Omental fat pad (tissue), 4 donors: ENCODE results near the gene TAPBPL. TPM values are rescaled to one million over a fixed set of nuclear protein-coding genes. Genes with fewer than 3 reads are reported as not detected.

Source experiments
- ATAC-seq: fragments of 150-250 bp; one replicate; pipeline ENCODE4 v1.9.1; 2016; ENCODE audit warnings: mild to moderate bottlenecking, moderate library complexity; ENCODE audit not compliant: low FRiP score
- DNase-seq: peaks from one replicate; pipeline ENCODE4 v3.0.0-alpha.2; 2019; ENCODE audit warnings: low spot score
- total RNA-seq, 4 donors: library from RNA; depleted of rRNA; stranded (reverse); fragments of >200 nt; gene quantifications; one replicate each; pipeline ENCODE4 v1.1.0, GENCODE V29; 2016
- TF ChIP-seq, protein P1 (sequence below), 3 donors: fragments of 450-650 bp; IDR thresholded peaks; one replicate each; pipeline ENCODE4 v1.5.1; 2016 to 2017; ENCODE audit warnings: antibody characterized with exemption in 3 of 3, mild to moderate bottlenecking in 3 of 3, moderate library complexity in 2 of 3

The TAPBPL gene
- total RNA-seq, 4 donors from 2014 or later, result 16.3 to 26.0 (median 18.5) TPM

DNA sequence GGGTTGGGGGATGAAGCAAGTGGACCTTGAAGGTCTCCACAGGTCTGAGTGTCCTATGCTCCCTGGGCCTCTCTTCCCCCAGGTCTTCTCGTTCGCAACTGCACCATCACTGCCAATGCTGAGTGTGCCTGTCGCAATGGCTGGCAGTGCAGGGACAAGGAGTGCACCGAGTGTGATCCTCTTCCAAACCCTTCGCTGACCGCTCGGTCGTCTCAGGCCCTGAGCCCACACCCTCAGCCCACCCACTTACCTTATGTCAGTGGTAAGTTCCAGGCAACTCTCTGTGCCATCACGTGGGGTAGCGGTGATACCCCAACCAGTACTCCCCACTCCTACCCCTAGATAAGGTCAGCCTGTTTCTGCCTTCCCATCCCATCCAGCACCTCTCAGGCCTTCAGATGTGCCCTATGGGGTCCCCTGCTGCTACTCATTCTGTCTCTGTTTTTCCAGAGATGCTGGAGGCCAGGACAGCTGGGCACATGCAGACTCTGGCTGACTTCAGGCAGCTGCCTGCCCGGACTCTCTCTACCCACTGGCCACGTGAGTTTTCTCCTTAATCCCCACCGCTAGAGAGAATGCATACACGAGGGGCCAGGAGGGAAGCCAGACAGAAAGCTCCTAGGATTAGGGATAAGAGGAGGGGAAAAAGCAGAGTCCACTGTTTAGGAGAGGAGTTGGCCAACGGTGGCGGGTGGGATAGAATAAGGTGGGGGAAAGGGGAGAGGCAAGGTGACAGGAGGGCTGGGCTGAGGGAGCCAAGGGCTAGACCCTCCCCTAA is 1.6 kb upstream of the TAPBPL start:
- TF ChIP-seq, protein P1, sequence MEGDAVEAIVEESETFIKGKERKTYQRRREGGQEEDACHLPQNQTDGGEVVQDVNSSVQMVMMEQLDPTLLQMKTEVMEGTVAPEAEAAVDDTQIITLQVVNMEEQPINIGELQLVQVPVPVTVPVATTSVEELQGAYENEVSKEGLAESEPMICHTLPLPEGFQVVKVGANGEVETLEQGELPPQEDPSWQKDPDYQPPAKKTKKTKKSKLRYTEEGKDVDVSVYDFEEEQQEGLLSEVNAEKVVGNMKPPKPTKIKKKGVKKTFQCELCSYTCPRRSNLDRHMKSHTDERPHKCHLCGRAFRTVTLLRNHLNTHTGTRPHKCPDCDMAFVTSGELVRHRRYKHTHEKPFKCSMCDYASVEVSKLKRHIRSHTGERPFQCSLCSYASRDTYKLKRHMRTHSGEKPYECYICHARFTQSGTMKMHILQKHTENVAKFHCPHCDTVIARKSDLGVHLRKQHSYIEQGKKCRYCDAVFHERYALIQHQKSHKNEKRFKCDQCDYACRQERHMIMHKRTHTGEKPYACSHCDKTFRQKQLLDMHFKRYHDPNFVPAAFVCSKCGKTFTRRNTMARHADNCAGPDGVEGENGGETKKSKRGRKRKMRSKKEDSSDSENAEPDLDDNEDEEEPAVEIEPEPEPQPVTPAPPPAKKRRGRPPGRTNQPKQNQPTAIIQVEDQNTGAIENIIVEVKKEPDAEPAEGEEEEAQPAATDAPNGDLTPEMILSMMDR (IDR thresholded peaks at IDR 0.05), result no peak
- DNase-seq (peak; percentile 22), ATAC-seq (no peak)

DNA sequence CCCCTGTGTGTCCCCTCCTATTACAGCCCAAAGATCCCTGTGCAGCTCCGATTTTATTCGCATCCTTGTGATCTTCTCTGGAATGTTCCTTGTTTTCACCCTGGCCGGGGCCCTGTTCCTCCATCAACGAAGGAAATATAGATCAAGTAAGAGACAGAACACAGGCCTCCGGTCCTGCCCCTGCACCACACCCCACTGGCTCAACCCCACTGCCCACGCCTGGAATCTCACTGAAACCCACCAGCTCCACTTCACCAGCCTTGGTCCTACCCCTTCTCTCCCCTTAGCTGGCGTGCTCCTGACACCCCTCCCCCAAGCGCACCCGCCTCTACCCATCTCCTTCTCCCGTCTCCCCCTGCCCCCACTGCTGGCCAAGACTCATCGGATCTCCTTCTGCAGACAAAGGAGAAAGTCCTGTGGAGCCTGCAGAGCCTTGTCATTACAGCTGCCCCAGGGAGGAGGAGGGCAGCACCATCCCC is 934 bp upstream of the TAPBPL start:
- TF ChIP-seq, protein P1 (IDR thresholded peaks at IDR 0.05), result no peak
- no peak for DNase-seq
- peak; percentile 31 for ATAC-seq

DNA sequence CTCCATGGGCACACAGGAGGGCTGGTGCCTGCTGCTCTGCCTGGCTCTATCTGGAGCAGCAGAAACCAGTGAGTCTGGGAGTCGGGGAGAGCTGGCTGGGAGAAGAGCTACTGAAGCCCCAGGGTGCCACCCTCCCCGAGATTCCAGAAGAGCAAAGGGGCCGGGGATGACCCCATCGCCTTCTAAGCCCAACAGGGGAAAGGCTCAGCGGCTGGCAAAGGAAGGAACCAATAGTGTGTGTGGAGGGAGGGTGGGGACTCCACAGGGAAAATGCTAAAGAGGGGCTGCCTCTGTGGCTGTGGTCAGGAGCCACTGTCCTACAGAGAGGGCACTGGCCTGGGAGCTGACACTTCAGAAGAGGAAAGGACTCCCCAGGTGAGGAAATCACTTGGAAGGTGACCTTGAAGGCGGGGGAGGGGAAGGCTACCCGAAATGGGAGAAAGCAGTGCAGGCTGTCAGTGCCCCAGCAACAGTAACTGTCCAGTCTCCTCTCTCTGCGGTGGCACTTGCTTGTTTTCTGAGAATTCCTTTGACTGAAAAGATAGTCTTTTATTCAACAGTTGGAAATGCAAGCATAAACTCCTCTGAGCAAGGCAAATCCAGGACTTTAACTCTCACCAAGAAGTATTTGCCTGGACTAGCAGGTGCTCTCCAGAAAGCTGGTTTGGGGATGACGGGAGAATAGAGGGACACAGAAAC is 552 bp downstream of the TAPBPL start:
- TF ChIP-seq, protein P1 (IDR thresholded peaks at IDR 0.05), result no peak
- ATAC-seq (no peak), DNase-seq (no peak)

DNA sequence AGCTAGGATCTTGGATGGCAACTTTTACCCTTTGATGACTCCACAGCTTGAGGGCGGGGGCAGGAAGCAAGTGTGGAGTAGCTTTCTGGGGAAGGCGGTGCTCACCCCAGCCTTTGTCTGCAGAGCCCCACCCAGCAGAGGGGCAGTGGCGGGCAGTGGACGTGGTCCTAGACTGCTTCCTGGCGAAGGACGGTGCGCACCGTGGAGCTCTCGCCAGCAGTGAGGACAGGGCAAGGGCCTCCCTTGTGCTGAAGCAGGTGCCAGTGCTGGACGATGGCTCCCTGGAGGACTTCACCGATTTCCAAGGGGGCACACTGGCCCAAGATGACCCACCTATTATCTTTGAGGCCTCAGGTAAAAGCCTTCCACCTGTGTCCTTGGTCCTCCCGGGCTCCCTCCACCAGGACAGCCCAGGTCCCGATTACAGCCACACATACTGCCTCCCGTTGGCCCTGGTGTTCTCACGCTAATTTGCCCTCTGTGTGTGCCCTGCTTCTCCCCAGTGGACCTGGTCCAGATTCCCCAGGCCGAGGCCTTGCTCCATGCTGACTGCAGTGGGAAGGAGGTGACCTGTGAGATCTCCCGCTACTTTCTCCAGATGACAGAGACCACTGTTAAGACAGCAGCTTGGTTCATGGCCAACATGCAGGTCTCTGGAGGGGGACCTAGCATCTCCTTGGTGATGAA is 1.2 kb downstream of the TAPBPL start:
- no peak for ATAC-seq
- TF ChIP-seq, protein P1 (IDR thresholded peaks at IDR 0.05), result no peak
- no peak for DNase-seq

DNA sequence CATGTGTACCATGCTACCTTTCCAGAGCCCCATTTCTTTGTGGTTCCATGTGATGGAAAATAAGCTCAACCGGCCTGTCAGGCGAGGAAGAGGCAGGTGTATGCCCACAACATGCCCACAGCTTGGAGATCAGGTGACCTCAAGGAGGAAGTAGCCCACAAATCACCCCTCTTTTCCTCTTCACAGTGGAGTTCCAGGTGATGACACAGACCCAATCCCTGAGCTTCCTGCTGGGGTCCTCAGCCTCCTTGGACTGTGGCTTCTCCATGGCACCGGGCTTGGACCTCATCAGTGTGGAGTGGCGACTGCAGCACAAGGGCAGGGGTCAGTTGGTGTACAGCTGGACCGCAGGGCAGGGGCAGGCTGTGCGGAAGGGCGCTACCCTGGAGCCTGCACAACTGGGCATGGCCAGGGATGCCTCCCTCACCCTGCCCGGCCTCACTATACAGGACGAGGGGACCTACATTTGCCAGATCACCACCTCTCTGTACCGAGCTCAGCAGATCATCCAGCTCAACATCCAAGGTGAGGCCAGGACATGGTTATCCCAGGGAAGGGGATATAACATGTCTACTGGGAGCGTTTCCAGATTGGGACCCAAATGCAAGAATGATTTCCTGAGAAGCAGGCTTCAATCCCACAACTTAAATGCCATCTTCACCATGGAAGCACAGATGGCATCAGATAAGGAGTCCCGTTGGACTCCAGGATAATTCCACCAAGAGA is 5.5 kb downstream of the TAPBPL start:
- ATAC-seq, result no peak
- TF ChIP-seq, protein P1 (IDR thresholded peaks at IDR 0.05), result no peak
- DNase-seq, result no peak

DNA sequence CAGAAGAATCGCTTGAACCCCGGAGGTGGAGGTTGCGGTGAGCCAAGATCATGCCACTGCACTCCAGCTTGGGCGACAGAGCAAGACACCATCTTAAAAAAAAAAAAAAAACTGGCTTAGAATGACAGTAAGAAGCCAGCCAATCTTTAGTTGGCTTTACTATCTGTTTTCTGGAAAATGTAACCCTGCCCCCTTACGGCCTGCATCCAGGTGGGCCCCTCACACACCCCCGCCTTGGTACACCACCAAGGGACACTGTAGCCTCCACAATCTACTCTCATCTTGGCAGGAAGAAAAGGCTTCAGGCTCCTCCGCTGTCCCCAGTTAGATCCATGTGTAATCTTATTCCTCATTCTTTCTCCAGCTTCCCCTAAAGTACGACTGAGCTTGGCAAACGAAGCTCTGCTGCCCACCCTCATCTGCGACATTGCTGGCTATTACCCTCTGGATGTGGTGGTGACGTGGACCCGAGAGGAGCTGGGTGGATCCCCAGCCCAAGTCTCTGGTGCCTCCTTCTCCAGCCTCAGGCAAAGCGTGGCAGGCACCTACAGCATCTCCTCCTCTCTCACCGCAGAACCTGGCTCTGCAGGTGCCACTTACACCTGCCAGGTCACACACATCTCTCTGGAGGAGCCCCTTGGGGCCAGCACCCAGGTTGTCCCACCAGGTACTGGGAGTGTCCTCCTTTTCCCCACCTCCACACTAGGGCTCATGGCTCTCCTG is 6.6 kb downstream of the TAPBPL start:
- TF ChIP-seq, protein P1 (IDR thresholded peaks at IDR 0.05), result no peak
- DNase-seq (no peak), ATAC-seq (no peak)
